Left cardiac atrium (tissue), 4 donors: ENCODE measurements around the gene MACIR. TPM values are rescaled to one million over a fixed set of nuclear protein-coding genes. Genes with fewer than 3 reads are reported as not detected.
A peak's percentile ranks its signal among the peaks of the same experiment; 100 is the strongest.
"Not testable (repeated sequence)": the region's sequence is repeated elsewhere in the genome, so short reads cannot be mapped to it uniquely, and the experiment has no call there.

ENCODE experiments used
- ATAC-seq, 2 donors: fragments of 200-7000 bp; cut with Tn5 transposase; one replicate each; pipeline ENCODE4 v1.9.1; 2020; ENCODE audit warnings: mild to moderate bottlenecking in 2 of 2, moderate library complexity in 2 of 2
- DNase-seq: peaks from one replicate; pipeline ENCODE4 v3.0.0-alpha.2; 2020
- intact Hi-C, 2 donors: fragments of 100-400 bp; cut with DNase I; formaldehyde crosslinking; loops; one replicate each; pipeline versions ENCODE4 v1.14.1 to v1.15.1; 2022 to 2023
- long read RNA-seq: library from polyadenylated mRNA; unstranded; transcript quantifications from one replicate; pipeline ENCODE4 v2.0.0, GENCODE V29; 2021
- total RNA-seq, 2 donors: library from RNA; stranded (reverse); fragmentation: NEBNext Ultra II Directional; extraction: Animal tissue kit (Norgen Biotek cat#: 25700); gene quantifications; one replicate each; pipeline ENCODE4 v1.2.1, GENCODE V29; 2021
- donor health status: DM: no; HTN: yes; CAD: no.
- donor health status: DM: no; HTN: yes; CAD: no; lungs with severe emphysema.
- donor health status: DM: yes; HTN: yes; CAD: no.
- donor health status: Dilated cardiomyopathy.

Gene MACIR
- total RNA-seq = 1 to 10 TPM; 3.4 to 5.0 TPM
- long read RNA-seq, partial matches to known transcripts = 0 of 8 reads
- long read RNA-seq, other reads (novel, unspliced or antisense) = 3 of 8 reads

- intact Hi-C loops = no loop called here
- peak; percentile 97 to 99 for ATAC-seq
- DNase-seq = peak; percentile 98
Observed at GRCh38 chr5:103258368-103258956, at the start of gene MACIR. MACIR (plus strand) TSS chr5:103258763; CDS start chr5:103275920, 17,157 bp downstream.

GRCh38 chr5:103209065-103209464, 49.5 kb upstream of the MACIR start:
- no peak for DNase-seq
- intact Hi-C loops = no loop called here
- ATAC-seq = no peak

GRCh38 chr5:103210952-103211351, 47.6 kb upstream of the MACIR start:
- intact Hi-C loops = no loop called here
- DNase-seq (no peak), ATAC-seq (no peak)

GRCh38 chr5:103211576-103212561, 46.7 kb upstream of the MACIR start:
- ATAC-seq (no peak), DNase-seq (no peak)
- intact Hi-C loops = no loop called here

GRCh38 chr5:103216137-103216536, 42.4 kb upstream of the MACIR start:
- ATAC-seq (no peak), DNase-seq (no peak)
- intact Hi-C loops = no loop called here

- ATAC-seq = no peak
- intact Hi-C loops = no loop called here
- no peak for DNase-seq
Observed at GRCh38 chr5:103216697-103217096, 41.9 kb upstream of the MACIR start.

GRCh38 chr5:103217101-103217500, 41.5 kb upstream of the MACIR start:
- intact Hi-C loops = no loop called here
- no peak for DNase-seq
- no peak for ATAC-seq

- intact Hi-C loops = no loop called here
- DNase-seq = no peak
- ATAC-seq = peak in 1 of 2 donors; percentile 53
Observed at GRCh38 chr5:103218164-103218563, 40.4 kb upstream of the MACIR start.

GRCh38 chr5:103219074-103219473, 39.5 kb upstream of the MACIR start:
- ATAC-seq, DNase-seq, intact Hi-C loops: not testable (repeated sequence)

- intact Hi-C loops = no loop called here
- ATAC-seq (no peak), DNase-seq (no peak)
Observed at GRCh38 chr5:103223031-103223955, 35.3 kb upstream of the MACIR start.

- ATAC-seq = peak; percentile 70 to 86
- intact Hi-C loops = no loop called here
- DNase-seq = no peak
Observed at GRCh38 chr5:103224118-103224893, 34.3 kb upstream of the MACIR start.

- intact Hi-C loops = no loop called here
- no peak for ATAC-seq
- DNase-seq = no peak
Observed at GRCh38 chr5:103224894-103225246, 33.7 kb upstream of the MACIR start.

- ATAC-seq (no peak), DNase-seq (no peak)
- intact Hi-C loops = no loop called here
Observed at GRCh38 chr5:103228061-103228460, 30.5 kb upstream of the MACIR start.

GRCh38 chr5:103228588-103228987, 30.0 kb upstream of the MACIR start:
- DNase-seq (no peak), ATAC-seq (no peak)
- intact Hi-C loops = no loop called here

GRCh38 chr5:103232393-103232999, 26.1 kb upstream of the MACIR start:
- DNase-seq = no peak
- ATAC-seq = peak; percentile 50 to 77
- intact Hi-C loops = loop anchor here (1.0 to 5.0 kb wide), 2 partner anchors 243 to 245 kb away; no protein-coding TSS in a partner anchor

- intact Hi-C loops = loop anchor here in 1 of 2 donors (5.0 kb wide), 1 partner anchor 243 kb away; no protein-coding TSS in a partner anchor
- DNase-seq (no peak), ATAC-seq (peak in 1 of 2 donors; percentile 78)
Observed at GRCh38 chr5:103234239-103234975, 24.2 kb upstream of the MACIR start.

- ATAC-seq (no peak), DNase-seq (no peak)
- intact Hi-C loops = no loop called here
Observed at GRCh38 chr5:103235891-103236290, 22.7 kb upstream of the MACIR start.
